HCT116 (cell line): ENCODE data around the gene ART5. TPM values are rescaled to one million over a fixed set of nuclear protein-coding genes. Genes with fewer than 3 reads are reported as not detected.

Experiments
- ATAC-seq: fragments of 200-7000 bp; cut with Tn5 transposase; 2 replicates; pipeline ENCODE4 v1.9.1; 2020; ENCODE audit warnings: mild to moderate bottlenecking, moderate library complexity
- BruUV-seq: library from RNA; stranded (reverse); fragments of 400-500 nt; replicated peaks from 2 replicates; lab custom pipeline; 2021; lab: Mats Ljungman, UMichigan
- CTCF ChIA-PET: fragments of 300-600 bp; sonication (Branson Sonifier 250); formaldehyde crosslinking; loops from one replicate; lab custom pipeline; 2021; ENCODE audit warnings: antibody characterized with exemption; lab: Charles Lee
- POLR2A ChIA-PET: fragments of 300-600, 350-600 bp; sonication (Branson Sonifier 250); formaldehyde crosslinking; loops from one replicate; lab custom pipeline; 2021; ENCODE audit warnings: antibody characterized with exemption; lab: Charles Lee
- RAD21 ChIA-PET, 2 experiments: fragments of 300-600 bp; sonication (Branson Sonifier 250); formaldehyde crosslinking; loops; one replicate each; lab custom pipeline; 2023; ENCODE audit warnings: low total read pairs in 2 of 2; ENCODE audit not compliant: uncharacterized antibody in 2 of 2, unreplicated experiment in 2 of 2, low non-redundant PET in 1 of 2; lab: Charles Lee
- DNase-seq: peaks from one replicate; pipeline ENCODE4 v3.0.0-alpha.2; 2010; ENCODE audit warnings: low read depth, low spot score
- H2AFZ ChIP-seq: fragments of 200-600 bp; shearing (Covaris generic), sonication (generic); 2 replicates; pipeline ENCODE4 v1.6.1; 2017; ENCODE audit warnings: low read depth, mixed run types, mixed read lengths, antibody characterized with exemption, low read length; ENCODE audit not compliant: poor library complexity, severe bottlenecking
- H3K27ac ChIP-seq: 2 replicates; pipeline ENCODE4 v1.5.1; 2012; ENCODE audit warnings: low read depth, low read length
- H3K27me3 ChIP-seq: fragments of 200-600 bp; sonication (generic); 2 replicates; pipeline ENCODE4 v1.6.1; 2016; ENCODE audit warnings: mixed run types, low read length, mixed read lengths; ENCODE audit not compliant: insufficient read depth
- H3K36me3 ChIP-seq, 2 experiments: fragments of 200-500 bp in 1 of 2; fragments of 200-600 bp in 1 of 2; sonication (Bioruptor generic) in 1 of 2; sonication (generic) in 1 of 2; 2 replicates each; pipeline versions ENCODE4 v1.5.1 to v1.6.1; 2014 to 2016; ENCODE audit warnings: low read length in 2 of 2, inconsistent platforms in 1 of 2, mixed read lengths in 1 of 2, mixed run types in 1 of 2; ENCODE audit not compliant: insufficient read depth in 2 of 2, control insufficient read depth in 1 of 2
- H3K4me1 ChIP-seq, 2 experiments: fragments of 200-600 bp in 1 of 2; sonication (generic) in 1 of 2; 2 replicates each; pipeline versions ENCODE4 v1.5.1 to v1.6.1; 2012 to 2017; ENCODE audit warnings: low read length in 2 of 2, inconsistent platforms in 1 of 2, mild to moderate bottlenecking in 1 of 2, mixed read lengths in 1 of 2, mixed run types in 1 of 2, moderate library complexity in 1 of 2; ENCODE audit not compliant: insufficient read depth in 2 of 2, control insufficient read depth in 1 of 2
- H3K4me2 ChIP-seq: fragments of 200-600 bp; sonication (generic); 2 replicates; pipeline ENCODE4 v1.6.1; 2017; ENCODE audit warnings: mixed run types, low read length, mixed read lengths
- H3K4me3 ChIP-seq, 2 experiments: fragments of 200-600 bp in 1 of 2; sonication (generic) in 1 of 2; replicated peaks in 1 of 2; 2 replicates each; pipeline ENCODE4 v1.5.1; 2011 to 2016; ENCODE audit warnings: low read length in 2 of 2, control low read depth in 1 of 2, low read depth in 1 of 2, mild to moderate bottlenecking in 1 of 2, mixed read lengths in 1 of 2, mixed run types in 1 of 2
- H3K79me2 ChIP-seq: fragments of 200-600 bp; sonication (generic); 2 replicates; pipeline ENCODE4 v1.6.1; 2017; ENCODE audit warnings: mild to moderate bottlenecking, mixed run types, low read length, moderate library complexity, mixed read lengths; ENCODE audit not compliant: insufficient read depth
- H3K9ac ChIP-seq: fragments of 200-600 bp; sonication (generic); 2 replicates; pipeline ENCODE4 v1.6.1; 2016; ENCODE audit warnings: low read length, mixed read lengths
- H3K9me2 ChIP-seq: fragments of 200-600 bp; sonication (generic), shearing (Covaris generic); 2 replicates; pipeline ENCODE4 v1.6.1; 2017; ENCODE audit warnings: mixed run types, mild to moderate bottlenecking, moderate library complexity; ENCODE audit not compliant: insufficient read depth
- H3K9me3 ChIP-seq, 2 experiments: fragments of 200-500 bp in 1 of 2; fragments of 200-600 bp in 1 of 2; sonication (Bioruptor generic) in 1 of 2; sonication (generic) in 1 of 2; 2 replicates each; pipeline ENCODE4 v1.6.1; 2014 to 2017; ENCODE audit warnings: low read length in 2 of 2, mixed read lengths in 2 of 2, inconsistent platforms in 1 of 2, low read depth in 1 of 2, mild to moderate bottlenecking in 1 of 2, mixed run types in 1 of 2, moderate library complexity in 1 of 2; ENCODE audit not compliant: control insufficient read depth in 1 of 2, insufficient read depth in 1 of 2
- H4K20me1 ChIP-seq: fragments of 200-600 bp; sonication (generic), shearing (Covaris generic); 2 replicates; pipeline ENCODE4 v1.6.1; 2017; ENCODE audit warnings: mixed run types, mild to moderate bottlenecking, moderate library complexity; ENCODE audit not compliant: insufficient read depth
- CBX3 ChIP-seq: IDR thresholded peaks from 2 replicates; pipeline ENCODE4 v1.6.1; 2012; ENCODE audit warnings: low read depth
- EGR1 ChIP-seq: IDR thresholded peaks from 2 replicates; pipeline ENCODE4 v1.6.1; 2012; ENCODE audit warnings: low read depth
- JUND ChIP-seq: IDR thresholded peaks from 2 replicates; pipeline ENCODE4 v1.6.1; 2012
- POLR2AphosphoS5 ChIP-seq: IDR thresholded peaks from 2 replicates; pipeline ENCODE4 v1.6.1; 2011; ENCODE audit warnings: mild to moderate bottlenecking, low read depth, low read length, moderate library complexity
- RAD21 ChIP-seq: IDR thresholded peaks from 2 replicates; pipeline ENCODE4 v1.6.1; 2012; ENCODE audit warnings: low read depth, mild to moderate bottlenecking
- SP1 ChIP-seq: IDR thresholded peaks from 2 replicates; pipeline ENCODE4 v1.6.1; 2012; ENCODE audit warnings: low read depth
- intact Hi-C: fragments of 100-400 bp; cut with micrococcal nuclease; formaldehyde crosslinking; loops from 2 replicates; pipeline ENCODE4 v1.10.0; 2022
- total RNA-seq: library from RNA; stranded (reverse); gene quantifications from one replicate; pipeline ENCODE4 v1.2.1, GENCODE V29; 2021; ENCODE audit not compliant: unreplicated experiment
- TF ChIP-seq, protein P1 (sequence below): IDR thresholded peaks from 2 replicates; pipeline ENCODE4 v1.6.1; 2011; ENCODE audit warnings: mild to moderate bottlenecking, low read length, moderate library complexity; ENCODE audit not compliant: insufficient replicate concordance; ENCODE audit errors: extremely low read depth
- TF ChIP-seq, protein P2 (sequence below): IDR thresholded peaks from 2 replicates; pipeline ENCODE4 v1.6.1; 2012; ENCODE audit warnings: low read depth

The ART5 gene
- total RNA-seq, 1 experiment from 2014 or later = 5.6 TPM

DNA sequence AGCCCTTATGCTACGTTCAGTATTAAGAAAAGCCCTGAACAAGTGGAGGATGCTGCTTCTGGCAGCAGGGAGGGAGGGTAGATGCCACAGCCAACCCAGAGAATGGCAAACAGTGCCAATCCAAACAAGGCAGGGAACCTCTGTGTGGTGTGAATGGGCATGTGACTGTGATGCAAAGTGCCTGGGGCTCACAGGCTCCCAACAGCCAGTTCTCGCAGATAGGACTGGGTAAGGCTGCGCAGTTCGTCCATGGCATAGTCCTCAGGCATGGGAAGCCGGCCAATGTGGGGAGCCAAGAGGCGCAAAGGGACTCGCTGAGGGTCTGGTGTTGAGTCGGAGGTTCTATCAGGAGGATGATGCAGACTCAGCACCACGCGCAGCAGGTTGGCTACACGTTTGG, 34.2 kb upstream of the ART5 start:
- RAD21 ChIA-PET = no interaction called here
- Histone ChIP-seq H3K79me2 (peaks cover 3% of the 10 kb centered on the region; the same call in 1 of the 2 replicates), H3K4me3 (no peak overlapping the region), H3K9ac (no peak overlapping the region), H3K36me3 (peaks cover 61 to 82% of the 10 kb centered on the region in 2 experiments), H3K9me2 (no peaks in the 10 kb centered on the region), H2AFZ (no peak overlapping the region), H3K27me3 (no peaks in the 10 kb centered on the region), H3K4me1 (no peaks in the 10 kb centered on the region; a peak in 1 of 4 replicates), H4K20me1 (no peaks in the 10 kb centered on the region), H3K4me2 (no peak overlapping the region), H3K27ac (no peak overlapping the region), H3K9me3 (no peaks in the 10 kb centered on the region)
- TF ChIP-seq, protein P1, sequence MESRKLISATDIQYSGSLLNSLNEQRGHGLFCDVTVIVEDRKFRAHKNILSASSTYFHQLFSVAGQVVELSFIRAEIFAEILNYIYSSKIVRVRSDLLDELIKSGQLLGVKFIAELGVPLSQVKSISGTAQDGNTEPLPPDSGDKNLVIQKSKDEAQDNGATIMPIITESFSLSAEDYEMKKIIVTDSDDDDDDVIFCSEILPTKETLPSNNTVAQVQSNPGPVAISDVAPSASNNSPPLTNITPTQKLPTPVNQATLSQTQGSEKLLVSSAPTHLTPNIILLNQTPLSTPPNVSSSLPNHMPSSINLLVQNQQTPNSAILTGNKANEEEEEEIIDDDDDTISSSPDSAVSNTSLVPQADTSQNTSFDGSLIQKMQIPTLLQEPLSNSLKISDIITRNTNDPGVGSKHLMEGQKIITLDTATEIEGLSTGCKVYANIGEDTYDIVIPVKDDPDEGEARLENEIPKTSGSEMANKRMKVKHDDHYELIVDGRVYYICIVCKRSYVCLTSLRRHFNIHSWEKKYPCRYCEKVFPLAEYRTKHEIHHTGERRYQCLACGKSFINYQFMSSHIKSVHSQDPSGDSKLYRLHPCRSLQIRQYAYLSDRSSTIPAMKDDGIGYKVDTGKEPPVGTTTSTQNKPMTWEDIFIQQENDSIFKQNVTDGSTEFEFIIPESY = no peak
- TF ChIP-seq CBX3 (no peak), JUND (no peak), EGR1 (no peak), POLR2AphosphoS5 (no peak), SP1 (no peak), RAD21 (no peak)
- TF ChIP-seq, protein P2, sequence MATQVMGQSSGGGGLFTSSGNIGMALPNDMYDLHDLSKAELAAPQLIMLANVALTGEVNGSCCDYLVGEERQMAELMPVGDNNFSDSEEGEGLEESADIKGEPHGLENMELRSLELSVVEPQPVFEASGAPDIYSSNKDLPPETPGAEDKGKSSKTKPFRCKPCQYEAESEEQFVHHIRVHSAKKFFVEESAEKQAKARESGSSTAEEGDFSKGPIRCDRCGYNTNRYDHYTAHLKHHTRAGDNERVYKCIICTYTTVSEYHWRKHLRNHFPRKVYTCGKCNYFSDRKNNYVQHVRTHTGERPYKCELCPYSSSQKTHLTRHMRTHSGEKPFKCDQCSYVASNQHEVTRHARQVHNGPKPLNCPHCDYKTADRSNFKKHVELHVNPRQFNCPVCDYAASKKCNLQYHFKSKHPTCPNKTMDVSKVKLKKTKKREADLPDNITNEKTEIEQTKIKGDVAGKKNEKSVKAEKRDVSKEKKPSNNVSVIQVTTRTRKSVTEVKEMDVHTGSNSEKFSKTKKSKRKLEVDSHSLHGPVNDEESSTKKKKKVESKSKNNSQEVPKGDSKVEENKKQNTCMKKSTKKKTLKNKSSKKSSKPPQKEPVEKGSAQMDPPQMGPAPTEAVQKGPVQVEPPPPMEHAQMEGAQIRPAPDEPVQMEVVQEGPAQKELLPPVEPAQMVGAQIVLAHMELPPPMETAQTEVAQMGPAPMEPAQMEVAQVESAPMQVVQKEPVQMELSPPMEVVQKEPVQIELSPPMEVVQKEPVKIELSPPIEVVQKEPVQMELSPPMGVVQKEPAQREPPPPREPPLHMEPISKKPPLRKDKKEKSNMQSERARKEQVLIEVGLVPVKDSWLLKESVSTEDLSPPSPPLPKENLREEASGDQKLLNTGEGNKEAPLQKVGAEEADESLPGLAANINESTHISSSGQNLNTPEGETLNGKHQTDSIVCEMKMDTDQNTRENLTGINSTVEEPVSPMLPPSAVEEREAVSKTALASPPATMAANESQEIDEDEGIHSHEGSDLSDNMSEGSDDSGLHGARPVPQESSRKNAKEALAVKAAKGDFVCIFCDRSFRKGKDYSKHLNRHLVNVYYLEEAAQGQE = no peak
- ATAC-seq = no peak
- DNase-seq = no peak
- intact Hi-C loops = no loop called here
- CTCF ChIA-PET = no interaction called here
- BruUV-seq = no TSS peak
- POLR2A ChIA-PET = no interaction called here
